H9 (cell line): ENCODE data around the gene SNTG2. TPM values are rescaled to one million over a fixed set of nuclear protein-coding genes. Genes with fewer than 3 reads are reported as not detected.
A peak's percentile ranks its signal among the peaks of the same experiment; 100 is the strongest.

Experiments used
- DNase-seq: peaks from one replicate; pipeline ENCODE4 v3.0.0-alpha.2; 2017
- H2AFZ ChIP-seq: one replicate; pipeline ENCODE4 v1.6.1; 2013; ENCODE audit warnings: mild to moderate bottlenecking, low read length, control low read depth, moderate library complexity
- H2AK5ac ChIP-seq: 2 replicates; pipeline ENCODE4 v1.6.1; 2013; ENCODE audit warnings: low read length, control low read depth, mixed read lengths; ENCODE audit not compliant: insufficient read length
- H2BK120ac ChIP-seq: one replicate; pipeline ENCODE4 v1.6.1; 2013; ENCODE audit warnings: low read depth, mild to moderate bottlenecking, low read length, control low read depth, inconsistent platforms; ENCODE audit not compliant: poor library complexity, severe bottlenecking
- H2BK12ac ChIP-seq: 2 replicates; pipeline ENCODE4 v1.6.1; 2013; ENCODE audit warnings: low read length, control low read depth, mixed read lengths, low read depth; ENCODE audit not compliant: insufficient read length
- H2BK15ac ChIP-seq: 2 replicates; pipeline ENCODE4 v1.6.1; 2013; ENCODE audit warnings: low read depth, low read length, control low read depth
- H2BK20ac ChIP-seq: one replicate; pipeline ENCODE4 v1.6.1; 2013; ENCODE audit warnings: low read depth, mild to moderate bottlenecking, low read length, control low read depth, inconsistent platforms; ENCODE audit not compliant: poor library complexity, severe bottlenecking
- H2BK5ac ChIP-seq: 2 replicates; pipeline ENCODE4 v1.6.1; 2013; ENCODE audit warnings: low read length, control low read depth, mixed read lengths; ENCODE audit not compliant: insufficient read length
- H3K14ac ChIP-seq: 2 replicates; pipeline ENCODE4 v1.6.1; 2013; ENCODE audit warnings: low read length, control low read depth; ENCODE audit not compliant: insufficient read depth
- H3K18ac ChIP-seq: 2 replicates; pipeline ENCODE4 v1.6.1; 2013; ENCODE audit warnings: low read depth, mild to moderate bottlenecking, mixed read lengths, low read length, control low read depth; ENCODE audit not compliant: insufficient read length
- H3K23ac ChIP-seq: 2 replicates; pipeline ENCODE4 v1.6.1; 2013; ENCODE audit warnings: low read length, control low read depth, mixed read lengths, low read depth; ENCODE audit not compliant: insufficient read length
- H3K23me2 ChIP-seq: 2 replicates; pipeline ENCODE4 v1.6.1; 2013; ENCODE audit warnings: low read depth, mild to moderate bottlenecking, mixed read lengths, low read length, control low read depth; ENCODE audit not compliant: insufficient read length, poor library complexity, severe bottlenecking
- H3K27ac ChIP-seq: 2 replicates; pipeline ENCODE4 v1.5.1; 2013; ENCODE audit warnings: low read length, control low read depth, mixed read lengths, low read depth; ENCODE audit not compliant: insufficient read length
- H3K27me3 ChIP-seq: 2 replicates; pipeline ENCODE4 v1.6.1; 2013; ENCODE audit warnings: low read length, control low read depth, inconsistent platforms; ENCODE audit not compliant: insufficient read depth
- H3K4ac ChIP-seq: 2 replicates; pipeline ENCODE4 v1.6.1; 2013; ENCODE audit warnings: low read depth, mild to moderate bottlenecking, control low read depth, inconsistent platforms, low read length, moderate library complexity
- H3K4me1 ChIP-seq: 2 replicates; pipeline ENCODE4 v1.6.1; 2013; ENCODE audit warnings: low read length, control low read depth, inconsistent platforms; ENCODE audit not compliant: insufficient read depth
- H3K4me2 ChIP-seq: 2 replicates; pipeline ENCODE4 v1.6.1; 2013; ENCODE audit warnings: low read length, control low read depth, mixed read lengths; ENCODE audit not compliant: insufficient read length, insufficient read depth
- H3K56ac ChIP-seq: 2 replicates; pipeline ENCODE4 v1.6.1; 2013; ENCODE audit warnings: low read depth, mild to moderate bottlenecking, mixed read lengths, low read length, control low read depth; ENCODE audit not compliant: insufficient read length
- H3K79me1 ChIP-seq: 2 replicates; pipeline ENCODE4 v1.6.1; 2013; ENCODE audit warnings: low read depth, mild to moderate bottlenecking, moderate library complexity, low read length, control low read depth, inconsistent platforms; ENCODE audit not compliant: insufficient read depth, poor library complexity, severe bottlenecking
- H3K79me2 ChIP-seq: 2 replicates; pipeline ENCODE4 v1.6.1; 2013; ENCODE audit warnings: low read length, control low read depth, inconsistent platforms; ENCODE audit not compliant: insufficient read depth
- H3K9ac ChIP-seq: 2 replicates; pipeline ENCODE4 v1.6.1; 2013; ENCODE audit warnings: low read length, control low read depth, mixed read lengths; ENCODE audit not compliant: insufficient read length; ENCODE audit errors: extremely low read depth
- H3K9me3 ChIP-seq: one replicate; pipeline ENCODE4 v1.6.1; 2013; ENCODE audit warnings: low read depth, low read length, inconsistent platforms; ENCODE audit not compliant: control insufficient read depth
- H3T11ph ChIP-seq: one replicate; pipeline ENCODE4 v1.6.1; 2013; ENCODE audit warnings: mild to moderate bottlenecking, low read length, control low read depth, inconsistent platforms
- H4K20me1 ChIP-seq: one replicate; pipeline ENCODE4 v1.6.1; 2013; ENCODE audit not compliant: control insufficient read depth, insufficient read length, insufficient read depth
- H4K5ac ChIP-seq: 2 replicates; pipeline ENCODE4 v1.6.1; 2013; ENCODE audit warnings: low read depth, mild to moderate bottlenecking, mixed read lengths, low read length, control low read depth; ENCODE audit not compliant: insufficient read length
- H4K8ac ChIP-seq: replicated peaks from 2 replicates; pipeline ENCODE4 v1.6.1; 2013; ENCODE audit warnings: low read length, control low read depth, mixed read lengths, low read depth; ENCODE audit not compliant: insufficient read length
- H4K91ac ChIP-seq: 2 replicates; pipeline ENCODE4 v1.6.1; 2013; ENCODE audit warnings: low read depth, mild to moderate bottlenecking, moderate library complexity, mixed read lengths, low read length, control low read depth; ENCODE audit not compliant: insufficient read length
- H3K27ac Mint-ChIP-seq, 3 experiments: 2 replicates in 2 of 3; 3 replicates in 1 of 3; pipeline ENCODE4 v1.8.0; 2020 to 2021; ENCODE audit warnings: mixed read lengths in 3 of 3, mild to moderate bottlenecking in 1 of 3, moderate library complexity in 1 of 3
- H3K27me3 Mint-ChIP-seq: 2 replicates; pipeline ENCODE4 v1.8.0; 2021; ENCODE audit warnings: low read depth, mild to moderate bottlenecking, moderate library complexity, mixed read lengths
- H3K36me3 Mint-ChIP-seq, 3 experiments: 2 replicates in 2 of 3; 3 replicates in 1 of 3; pipeline ENCODE4 v1.8.0; 2020 to 2021; ENCODE audit warnings: low read depth in 3 of 3, mixed read lengths in 3 of 3; ENCODE audit not compliant: insufficient read depth in 1 of 3
- H3K4me1 Mint-ChIP-seq, 2 experiments: 2 replicates each; pipeline ENCODE4 v1.8.0; 2020; ENCODE audit warnings: mixed read lengths in 2 of 2
- H3K4me3 Mint-ChIP-seq, 2 experiments: 2 replicates in 1 of 2; 3 replicates in 1 of 2; pipeline ENCODE4 v1.8.0; 2020 to 2021; ENCODE audit warnings: mild to moderate bottlenecking in 2 of 2, mixed read lengths in 2 of 2, moderate library complexity in 1 of 2
- H3K9me3 Mint-ChIP-seq, 2 experiments: 2 replicates in 1 of 2; 3 replicates in 1 of 2; pipeline ENCODE4 v1.8.0; 2020; ENCODE audit warnings: mild to moderate bottlenecking in 2 of 2, mixed read lengths in 2 of 2, moderate library complexity in 1 of 2
- CTCF ChIP-seq: fragments of 200-600 bp; sonication (generic); conservative IDR thresholded peaks from 3 replicates; pipeline ENCODE4 v1.8.0; 2021; ENCODE audit warnings: antibody characterized with exemption, mild to moderate bottlenecking
- WGBS: extraction: QIAGEN DNeasy Blood & Tissue Kit; methylation state at CpG from one replicate; pipeline ENCODE4 v1.1.7; 2013; ENCODE audit warnings: missing lambda C conversion rate, low lambda C conversion rate, mixed read lengths; ENCODE audit not compliant: insufficient read length; ENCODE audit errors: extremely low coverage; 5-methylcytosine and 5-hydroxymethylcytosine counted together
- total RNA-seq: library from RNA; stranded (reverse); gene quantifications from 2 replicates; pipeline ENCODE4 v1.2.1, GENCODE V29; 2021

SNTG2 gene
- total RNA-seq, 1 experiment from 2014 or later: 13.2 TPM

GRCh38 chr2:1014802-1015201 lies 64.2 kb downstream of the SNTG2 start:
- no peaks in the 10 kb centered on the region for H3K9me3 ChIP-seq
- H3K36me3 Mint-ChIP-seq: peaks cover 0 to 5% (median 0%) of the 10 kb centered on the region in 3 experiments; a peak in 4 of 7 replicates
- H4K8ac ChIP-seq: no peak overlapping the region
- H3K9me3 Mint-ChIP-seq: no peaks in the 10 kb centered on the region
- no peak overlapping the region for H2BK15ac ChIP-seq
- H2BK5ac ChIP-seq: no peak overlapping the region
- H3K27me3 Mint-ChIP-seq: peaks cover 2% of the 10 kb centered on the region
- no peaks in the 10 kb centered on the region for H3K27me3 ChIP-seq
- no peak overlapping the region for H3K9ac ChIP-seq
- no peak for TF ChIP-seq CTCF
- peaks cover 2% of the 10 kb centered on the region; the same call in 1 of the 2 replicates for H3K4me1 ChIP-seq
- peaks cover 11% of the 10 kb centered on the region for H3K79me1 ChIP-seq
- H2BK12ac ChIP-seq: no peak overlapping the region
- no peak overlapping the region for H3K27ac ChIP-seq
- H2BK120ac ChIP-seq: no peak overlapping the region
- peak overlapping the region; percentile 24; the same call in 1 of the 2 replicates for H3K14ac ChIP-seq
- H4K91ac ChIP-seq: no peak overlapping the region
- H3K18ac ChIP-seq: no peak overlapping the region
- peaks cover 21 to 25% of the 10 kb centered on the region in 2 experiments for H3K4me1 Mint-ChIP-seq
- no peak overlapping the region for H3K56ac ChIP-seq
- DNase-seq: no peak
- WGBS: no CpG with 5 or more reads among the region's 12 CpGs
- H3K23me2 ChIP-seq: no peaks in the 10 kb centered on the region
- no peak overlapping the region for H2AFZ ChIP-seq
- no peak overlapping the region for H3K4me2 ChIP-seq
- no peak overlapping the region for H4K5ac ChIP-seq
- no peak overlapping the region for H3K23ac ChIP-seq
- no peak overlapping the region for H2BK20ac ChIP-seq
- no peak overlapping the region for H3T11ph ChIP-seq
- no peak overlapping the region for H3K4ac ChIP-seq
- H4K20me1 ChIP-seq: no peaks in the 10 kb centered on the region
- peak overlapping the region in 1 of 3 experiments; percentile 5; a peak in 1 of 7 replicates for H3K27ac Mint-ChIP-seq
- peaks cover 7% of the 10 kb centered on the region for H3K79me2 ChIP-seq
- no peak overlapping the region for H3K4me3 Mint-ChIP-seq
- no peak overlapping the region for H2AK5ac ChIP-seq
